Left forelimb (tissue), 1 donor: Measurements from ENCODE around the gene AFF3.

Experiments used
- DNase-seq: peaks from one replicate; pipeline ENCODE4 v3.0.0-alpha.2; 2018; ENCODE audit warnings: low spot score

AFF3 gene

GRCh38 chr2:99883358-99883757 lies 259.0 kb downstream of the AFF3 start:
- no peak for DNase-seq

GRCh38 chr2:99881901-99882591 lies 260.3 kb downstream of the AFF3 start:
- DNase-seq = no peak

- no peak for DNase-seq
Observed at GRCh38 chr2:99880964-99881294, 261.5 kb downstream of the AFF3 start.

GRCh38 chr2:99880148-99880963 lies 262.0 kb downstream of the AFF3 start:
- DNase-seq = no peak

- no peak for DNase-seq
Observed at GRCh38 chr2:99879481-99879880, 262.9 kb downstream of the AFF3 start.

- no peak for DNase-seq
Observed at GRCh38 chr2:99878581-99879350, 263.6 kb downstream of the AFF3 start.

GRCh38 chr2:99877963-99878362 lies 264.4 kb downstream of the AFF3 start:
- DNase-seq = no peak

GRCh38 chr2:99876956-99877355 lies 265.4 kb downstream of the AFF3 start:
- no peak for DNase-seq

- DNase-seq = no peak
Observed at GRCh38 chr2:99875627-99876201, 266.7 kb downstream of the AFF3 start.

GRCh38 chr2:99868260-99868659 lies 274.1 kb downstream of the AFF3 start:
- no peak for DNase-seq

- no peak for DNase-seq
Observed at GRCh38 chr2:99867770-99868169, 274.6 kb downstream of the AFF3 start.

GRCh38 chr2:99865818-99866676 lies 276.3 kb downstream of the AFF3 start:
- DNase-seq = no peak

- no peak for DNase-seq
Observed at GRCh38 chr2:99864561-99865553, 277.5 kb downstream of the AFF3 start.

- DNase-seq = no peak
Observed at GRCh38 chr2:99863903-99864270, 278.5 kb downstream of the AFF3 start.

- DNase-seq = no peak
Observed at GRCh38 chr2:99863236-99863902, 279.0 kb downstream of the AFF3 start.

GRCh38 chr2:99862566-99862965 lies 279.8 kb downstream of the AFF3 start:
- no peak for DNase-seq

- no peak for DNase-seq
Observed at GRCh38 chr2:99861376-99861760, 281.0 kb downstream of the AFF3 start.

GRCh38 chr2:99860720-99861375 lies 281.5 kb downstream of the AFF3 start:
- DNase-seq = no peak

GRCh38 chr2:99858951-99859596 lies 283.3 kb downstream of the AFF3 start:
- DNase-seq = no peak
